Stimulated activated CD4-positive, alpha-beta T cell treated with anti-CD3 and anti-CD28 coated beads, Interleukin-12 subunit alpha, Interleukin-12 subunit beta, amount 100 ng/mL, for 48 hours (primary cell): ENCODE results near the gene SLC44A4.
"Not testable (repeated sequence)": the region's sequence is repeated elsewhere in the genome, so short reads cannot be mapped to it uniquely, and the experiment has no call there.

Experiments used
- DNase-seq, 3 donors: peaks; one replicate each; pipeline ENCODE4 v3.0.0-alpha.2; 2020; ENCODE audit warnings: low read depth in 2 of 3, low spot score in 1 of 3

SLC44A4 gene

DNA sequence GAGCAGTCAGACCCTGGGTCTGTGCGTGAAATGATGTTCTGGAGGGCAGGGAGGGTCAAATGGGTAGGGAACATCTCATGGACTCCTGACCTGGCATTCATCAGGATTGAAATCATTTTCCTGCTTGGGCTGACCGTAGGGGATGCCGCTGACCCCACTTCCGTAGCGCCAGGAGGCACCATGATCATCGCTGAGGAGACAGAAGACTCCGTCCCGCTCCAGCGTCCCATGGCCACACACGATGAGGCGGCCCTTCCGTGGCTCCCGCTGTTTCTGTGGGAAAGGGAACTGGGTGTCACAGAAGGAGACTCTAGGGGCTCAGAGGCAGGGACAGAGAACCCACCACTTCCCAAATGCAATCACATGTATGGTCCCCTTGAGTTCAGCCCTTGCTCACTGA is 18.4 kb downstream of the SLC44A4 start:
- DNase-seq: no peak

- no peak for DNase-seq
These were observed 18.9 kb downstream of the SLC44A4 start for GRCh38 chr6:31859923-31860322.

GRCh38 chr6:31858707-31859106 is 20.1 kb downstream of the SLC44A4 start:
- DNase-seq: no peak

DNA sequence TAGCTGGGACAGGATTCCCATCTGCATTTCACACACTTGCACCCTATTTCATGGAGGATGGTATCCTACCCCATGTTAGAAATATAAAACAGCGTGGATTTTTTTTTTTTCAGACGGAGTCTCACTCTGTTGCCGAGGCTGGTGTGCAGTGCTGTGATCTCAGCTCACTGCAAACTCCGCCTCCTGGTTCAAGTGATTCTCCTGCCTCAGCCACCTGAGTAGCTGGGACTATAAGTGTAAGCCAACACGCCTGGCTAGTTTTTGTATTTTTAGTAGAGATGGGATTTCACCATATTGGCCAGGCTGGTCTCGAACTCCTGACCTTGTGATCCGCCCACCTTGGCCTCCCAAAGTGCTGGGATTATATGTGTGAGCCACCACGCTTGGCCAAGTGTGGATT is 21.0 kb downstream of the SLC44A4 start:
- not testable (repeated sequence) for DNase-seq

GRCh38 chr6:31851980-31852718 is 26.6 kb downstream of the SLC44A4 start:
- DNase-seq: not testable (repeated sequence)

DNA sequence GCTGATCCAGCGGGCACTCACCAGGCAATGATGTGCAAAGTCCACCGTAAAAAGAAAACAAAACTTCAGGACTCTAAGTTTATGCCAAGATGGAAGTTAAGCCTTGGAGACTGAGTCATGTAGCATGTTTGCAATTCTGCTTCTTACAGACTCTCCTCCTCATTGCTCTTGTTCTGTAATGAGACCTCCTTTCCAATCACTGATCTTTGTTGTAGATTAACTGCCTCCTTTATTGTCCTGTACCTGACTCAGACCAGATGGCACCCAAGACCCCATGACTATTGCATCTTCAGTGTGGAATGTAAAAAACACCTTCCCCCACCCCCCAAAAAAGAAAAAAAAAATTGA is 27.3 kb downstream of the SLC44A4 start:
- no peak for DNase-seq

- DNase-seq: no peak
These were observed 27.9 kb downstream of the SLC44A4 start for GRCh38 chr6:31850765-31851484.

DNA sequence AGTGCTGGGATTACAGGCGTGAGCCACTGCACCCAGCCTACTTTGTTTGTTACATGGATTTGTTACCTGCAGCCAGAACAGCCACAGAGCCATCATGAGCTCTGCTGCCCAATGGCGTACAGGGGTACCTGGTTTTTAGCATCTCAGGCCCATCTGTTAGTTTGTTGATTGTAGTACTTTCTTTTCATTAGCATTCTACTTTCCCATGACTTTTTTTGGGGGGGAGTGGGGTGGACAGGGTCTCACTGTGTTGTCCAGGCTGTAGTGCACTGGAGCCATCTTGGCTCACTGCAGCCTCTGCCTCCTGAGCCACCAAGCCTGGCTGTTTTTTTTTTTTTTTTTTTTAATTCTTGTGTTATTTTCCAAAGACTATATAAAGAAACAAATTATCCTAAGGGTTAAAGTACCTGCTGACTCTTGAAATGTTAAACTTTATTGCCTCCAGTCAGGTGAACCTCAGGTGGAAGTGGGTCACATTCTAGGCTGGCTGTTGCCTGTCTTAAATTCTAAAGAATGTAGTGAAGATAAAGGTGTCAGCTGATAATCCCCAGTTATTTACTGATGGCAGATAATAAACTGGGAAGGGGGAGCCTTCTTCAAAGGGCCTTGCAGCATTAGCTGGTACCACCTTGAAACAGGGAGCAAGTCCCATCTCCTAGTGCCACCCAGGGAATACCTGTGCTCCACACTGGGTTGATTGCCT is 31.4 kb downstream of the SLC44A4 start:
- DNase-seq: no peak

DNA sequence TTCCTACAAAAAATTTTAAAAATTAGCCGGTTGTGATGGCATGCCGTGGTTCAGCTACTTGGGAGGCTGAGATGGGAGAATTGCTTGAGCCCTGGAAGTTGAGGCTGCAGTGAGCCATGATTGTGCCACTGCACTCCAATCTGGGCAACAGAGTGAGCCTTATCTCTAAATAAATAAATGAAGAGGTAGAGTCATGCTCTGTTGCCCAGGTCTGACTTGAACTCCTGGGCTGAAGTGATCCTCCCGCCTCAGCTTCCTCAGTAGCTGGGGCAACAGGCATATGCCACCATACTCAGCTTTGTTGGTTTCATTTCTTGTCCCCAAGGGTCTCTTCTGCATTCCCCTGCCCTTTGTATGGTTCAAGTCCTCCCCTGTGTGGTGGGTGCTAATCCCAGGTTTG is 34.3 kb downstream of the SLC44A4 start:
- DNase-seq: no peak

DNA sequence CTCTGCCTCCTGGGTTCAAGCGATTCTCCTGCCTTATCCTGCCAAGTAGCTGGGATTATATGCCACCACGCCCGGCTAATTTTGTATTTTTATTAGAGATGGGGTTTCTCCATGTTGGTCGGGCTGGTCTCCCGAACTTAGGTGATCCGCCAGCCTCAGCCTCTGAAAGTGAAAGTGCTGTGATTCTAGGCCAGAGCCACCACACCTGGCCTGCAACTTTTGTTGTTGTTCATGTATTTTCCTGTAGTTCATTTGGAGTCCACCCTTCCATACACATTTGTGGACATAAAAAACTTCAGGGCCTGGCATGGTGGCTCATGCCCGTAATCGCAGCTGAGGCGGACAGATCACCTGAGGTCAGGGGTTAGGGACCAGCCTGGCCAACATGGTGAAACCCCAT is 36.7 kb downstream of the SLC44A4 start:
- DNase-seq: no peak

DNA sequence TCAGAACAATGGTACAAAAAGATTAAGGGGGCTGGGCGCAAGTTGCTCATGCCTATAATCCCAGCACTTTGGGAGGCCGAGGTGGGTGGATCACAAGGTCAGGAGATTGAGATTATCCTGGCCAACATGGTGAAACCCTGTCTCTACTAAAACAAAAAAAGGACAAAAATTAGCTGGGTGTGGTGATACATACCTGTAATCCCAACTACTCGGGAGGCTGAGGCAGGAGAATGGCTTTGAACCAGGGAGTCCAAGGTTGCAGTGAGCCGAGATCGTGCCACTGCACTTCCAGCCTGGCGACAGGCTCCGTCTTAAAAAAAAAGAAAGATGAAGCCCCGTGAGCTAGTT is 39.0 kb downstream of the SLC44A4 start:
- not testable (repeated sequence) for DNase-seq

- DNase-seq: no peak
These were observed 39.8 kb downstream of the SLC44A4 start for GRCh38 chr6:31838968-31839367.

DNA sequence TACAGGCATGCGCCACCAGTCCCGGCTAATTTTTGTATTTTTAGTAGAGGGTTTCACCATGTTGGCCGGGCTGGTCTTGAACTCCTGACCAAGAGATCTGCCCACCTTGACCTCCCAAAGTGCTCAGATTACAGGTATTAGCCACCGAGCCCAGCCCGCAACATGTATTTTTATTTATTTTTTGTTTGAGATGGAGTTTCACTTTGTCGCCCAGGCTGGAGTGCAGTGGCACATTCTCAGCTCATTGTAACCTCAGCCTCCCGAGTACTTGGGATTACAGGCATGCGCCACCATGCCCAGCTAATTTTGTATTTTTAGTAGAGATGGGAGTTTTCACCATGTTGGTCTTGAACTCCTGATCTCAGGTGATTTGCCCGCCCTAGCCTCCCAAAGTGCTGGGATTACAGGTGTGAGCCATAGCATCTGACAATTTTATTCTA is 40.7 kb downstream of the SLC44A4 start:
- not testable (repeated sequence) for DNase-seq

- no peak for DNase-seq
These were observed 41.3 kb downstream of the SLC44A4 start for GRCh38 chr6:31837369-31838113.

DNA sequence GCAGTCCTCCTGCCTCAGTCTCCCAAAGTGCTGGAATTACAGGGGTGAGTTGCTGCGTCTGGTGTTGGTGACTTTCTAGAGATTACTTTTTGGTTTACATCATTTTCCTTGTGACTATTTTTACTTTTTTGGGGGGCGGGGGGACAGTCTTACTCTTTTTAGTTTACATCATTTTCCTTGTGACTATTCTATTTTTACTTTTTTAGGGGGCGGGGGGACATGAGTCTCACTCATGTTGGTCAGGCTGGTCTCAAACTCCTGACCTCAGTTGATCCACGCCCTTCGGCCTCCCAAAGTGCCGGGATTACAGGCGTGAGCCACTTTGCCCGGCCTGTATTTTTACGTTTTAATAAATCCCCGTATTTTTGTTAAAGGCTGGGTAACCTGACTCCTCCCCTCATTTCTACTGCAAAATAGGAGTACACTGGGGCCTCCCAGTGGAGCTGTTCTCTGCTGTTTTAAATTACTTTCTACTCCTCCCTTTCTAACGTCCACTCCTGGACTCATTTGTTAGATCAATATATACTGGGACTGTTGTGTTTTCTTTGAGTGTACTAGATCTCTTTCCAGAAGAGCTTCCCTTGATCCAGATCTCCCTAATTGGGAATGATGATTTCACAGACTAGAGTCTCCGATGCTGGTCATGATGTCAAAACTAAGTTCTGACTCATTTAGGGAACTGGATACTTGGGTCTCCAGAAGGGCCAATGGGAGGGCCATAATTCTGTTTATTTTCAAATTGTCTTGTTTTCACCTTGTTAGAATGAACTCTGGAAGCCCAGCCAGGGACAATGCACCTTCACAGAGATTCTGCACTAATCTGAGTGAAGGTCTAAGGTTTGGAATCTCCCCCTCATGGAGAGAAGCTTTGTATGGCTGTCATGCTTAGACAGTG is 42.1 kb downstream of the SLC44A4 start:
- DNase-seq: no peak

- DNase-seq: no peak
These were observed 42.7 kb downstream of the SLC44A4 start for GRCh38 chr6:31836047-31836473.

- peak; percentile 72 to 79 (median 72) for DNase-seq
These were observed 44.2 kb downstream of the SLC44A4 start for GRCh38 chr6:31834367-31835250.

GRCh38 chr6:31831350-31832215 is 47.2 kb downstream of the SLC44A4 start:
- no peak for DNase-seq
